HG03280 (cell line): ENCODE results near the gene CPE.
"Not testable (repeated sequence)": the region's sequence is repeated elsewhere in the genome, so short reads cannot be mapped to it uniquely, and the experiment has no call there.

Experiments
- ATAC-seq: cut with Tn5 transposase; IDR thresholded peaks from one replicate; pipeline ENCODE4 v1.9.1; 2021; ENCODE audit warnings: mild to moderate bottlenecking, moderate library complexity; ENCODE audit not compliant: unreplicated experiment

The CPE gene

DNA sequence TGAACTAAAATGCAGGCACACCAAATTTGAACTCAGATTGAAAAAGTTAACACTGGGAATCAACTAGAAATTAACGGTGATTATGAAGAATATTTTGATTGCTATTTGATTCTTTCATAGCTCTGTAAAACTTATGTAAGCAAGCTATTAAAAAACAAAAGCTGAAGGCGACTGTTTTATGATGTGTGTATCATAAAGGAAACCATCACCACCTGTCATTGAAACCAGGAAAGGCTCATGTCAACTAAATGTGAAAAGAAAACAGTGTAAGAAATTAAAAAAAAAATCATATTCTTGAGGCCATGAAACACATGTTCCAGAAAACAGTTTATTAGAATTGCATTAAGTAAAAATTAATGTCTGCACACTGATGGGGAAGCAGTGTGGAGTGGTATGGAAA lies 24.2 kb downstream of the CPE start:
- no peak for ATAC-seq

DNA sequence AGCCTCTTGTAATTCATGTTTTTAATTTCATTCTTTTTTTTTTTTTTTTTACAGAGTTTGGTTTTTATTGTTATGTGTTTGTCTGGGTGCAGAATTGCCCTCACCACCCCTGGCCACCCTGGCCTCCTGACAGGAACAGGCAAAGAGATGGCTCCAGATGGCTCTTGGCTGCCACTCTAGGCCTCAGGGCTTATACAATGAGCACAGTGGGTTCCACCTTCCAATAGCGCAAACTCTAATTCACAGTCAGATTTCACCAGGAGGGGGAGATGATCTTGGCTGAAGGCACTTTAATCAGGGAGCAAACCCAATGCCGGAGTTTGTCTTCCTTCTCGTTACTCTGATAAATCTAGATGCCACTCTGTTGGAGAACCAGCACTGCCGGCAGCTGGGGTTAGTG lies 24.8 kb downstream of the CPE start:
- no peak for ATAC-seq

DNA sequence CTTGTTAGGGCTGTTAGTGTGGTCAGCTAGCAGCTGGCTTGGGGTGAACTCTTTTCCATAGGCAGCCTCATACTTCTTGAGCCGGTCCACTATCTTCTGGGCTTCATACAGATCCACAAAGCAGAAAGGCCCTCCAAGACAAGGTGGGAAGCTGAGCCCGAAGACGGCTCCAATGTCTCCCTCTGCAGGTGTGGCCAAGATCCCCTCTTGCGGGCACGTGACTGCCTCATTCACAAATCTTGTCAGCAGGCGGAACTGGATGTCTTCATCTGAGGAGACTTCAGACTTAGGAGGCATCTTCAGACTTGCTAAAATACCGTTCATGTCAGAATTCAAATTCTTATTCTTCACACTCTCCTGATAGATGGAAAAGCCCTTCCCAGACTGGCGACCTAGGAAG lies 25.3 kb downstream of the CPE start:
- no peak for ATAC-seq

DNA sequence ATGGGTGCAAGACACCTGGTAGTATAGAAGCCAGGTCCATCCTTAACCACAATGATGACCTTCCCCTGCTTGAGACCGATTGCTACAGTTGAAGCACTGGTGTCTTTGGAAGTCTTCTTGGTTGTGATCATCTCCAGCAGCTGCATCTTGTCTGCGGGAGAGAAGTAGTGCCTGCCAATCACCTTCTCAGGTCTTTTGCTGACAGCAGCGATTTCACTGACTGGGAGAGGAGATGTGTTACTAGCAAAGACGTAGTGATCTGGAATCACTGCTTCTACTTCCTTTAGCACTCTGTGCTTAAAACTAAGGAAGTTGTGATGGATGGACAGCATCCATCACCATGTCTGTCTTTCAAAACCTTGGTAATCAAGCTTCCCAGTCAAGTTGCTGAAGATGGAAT lies 25.9 kb downstream of the CPE start:
- ATAC-seq, result no peak

DNA sequence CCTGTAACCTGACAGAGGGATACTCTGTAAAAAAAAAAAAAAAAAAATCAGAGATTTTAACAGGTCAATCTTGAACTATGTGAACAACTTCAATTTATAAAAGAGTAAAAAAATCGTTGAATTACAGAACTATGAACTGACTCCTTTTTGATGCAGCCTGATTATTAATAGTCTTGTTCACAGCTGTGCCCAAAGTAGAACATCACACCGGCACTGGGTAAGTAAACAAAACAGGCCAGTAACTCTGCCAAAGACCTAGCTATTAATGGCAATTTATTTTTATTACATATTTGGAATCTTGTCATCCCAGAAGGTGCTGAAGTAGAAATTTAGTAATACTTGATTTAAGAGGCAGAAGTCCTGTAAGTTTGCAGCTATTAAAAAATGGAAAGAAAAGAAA lies 31.4 kb downstream of the CPE start:
- no peak for ATAC-seq

DNA sequence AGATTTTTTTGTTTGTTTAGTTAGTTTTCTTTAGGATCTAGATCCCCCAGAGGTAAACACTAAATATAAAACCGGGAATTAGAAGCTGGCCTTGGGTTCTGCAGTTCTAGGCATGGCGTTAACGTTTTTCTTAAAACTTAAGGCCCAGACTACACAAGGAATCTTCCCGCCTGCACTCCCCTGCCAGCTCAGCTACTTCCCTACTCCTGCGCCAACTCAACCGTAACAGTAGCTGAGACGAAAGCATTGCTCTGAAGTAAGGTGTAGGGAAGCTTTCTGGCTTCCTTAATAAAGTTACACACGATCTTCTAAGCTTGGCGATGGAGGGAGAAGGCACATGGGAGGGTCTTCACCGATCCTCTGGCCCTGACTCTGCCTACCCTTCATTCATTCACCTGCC lies 37.1 kb downstream of the CPE start:
- no peak for ATAC-seq

DNA sequence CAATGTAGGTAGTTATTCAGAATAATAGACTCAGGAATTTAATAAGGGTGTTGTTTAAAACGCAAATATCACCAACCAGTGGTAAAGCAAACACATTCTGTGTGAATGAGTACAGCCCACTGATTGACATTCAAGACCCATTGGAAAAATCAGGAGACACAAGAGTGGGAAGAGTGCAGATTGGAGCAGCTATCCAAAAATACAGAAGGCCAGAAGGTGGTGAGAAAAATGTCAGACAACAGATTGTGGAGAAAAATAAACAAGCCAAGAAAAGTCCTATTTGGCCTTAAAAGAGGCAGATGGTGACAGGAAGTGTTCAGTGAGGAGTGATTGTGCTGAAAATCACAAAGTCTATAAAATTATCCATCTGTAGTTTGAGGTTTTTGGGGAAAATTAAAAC lies 39.3 kb downstream of the CPE start:
- no peak for ATAC-seq

DNA sequence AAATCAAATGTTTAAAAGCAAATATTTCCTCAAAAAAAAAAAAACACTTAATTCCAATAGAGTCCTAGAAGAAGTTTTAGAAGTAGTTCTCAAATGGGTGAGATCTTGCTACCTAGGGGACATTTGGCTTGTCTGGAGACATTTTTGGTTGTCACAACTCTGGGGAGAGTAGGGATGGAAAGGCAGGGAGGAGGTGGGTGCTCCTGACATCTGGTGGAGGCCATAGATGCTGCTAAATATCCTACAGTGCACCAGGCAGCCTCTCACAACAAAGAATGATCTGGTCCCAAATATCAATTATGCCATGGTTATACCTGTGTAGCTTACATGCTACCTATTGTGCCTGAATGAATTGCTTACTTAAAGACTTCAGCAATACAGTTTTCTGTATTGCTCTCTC lies 46.8 kb downstream of the CPE start:
- no peak for ATAC-seq

DNA sequence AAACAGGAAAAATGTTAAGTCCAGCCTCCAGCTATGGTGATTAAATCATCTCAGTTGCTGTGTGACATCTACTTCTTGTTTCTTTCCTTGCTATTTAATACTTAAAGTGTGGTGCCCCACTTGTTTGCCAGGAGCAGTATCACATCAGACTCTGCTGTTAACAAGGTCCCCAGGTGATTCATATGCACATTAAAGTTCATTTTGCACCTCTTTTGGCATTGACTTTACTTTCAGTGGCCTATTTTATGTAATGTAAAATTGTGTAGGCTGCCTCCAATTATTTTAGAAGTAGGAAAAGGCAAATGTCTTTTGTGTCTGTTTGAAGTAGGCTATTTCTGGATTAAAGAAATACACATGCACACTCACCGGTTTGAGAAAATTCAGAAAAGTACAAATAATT lies 47.5 kb downstream of the CPE start:
- ATAC-seq, result no peak

DNA sequence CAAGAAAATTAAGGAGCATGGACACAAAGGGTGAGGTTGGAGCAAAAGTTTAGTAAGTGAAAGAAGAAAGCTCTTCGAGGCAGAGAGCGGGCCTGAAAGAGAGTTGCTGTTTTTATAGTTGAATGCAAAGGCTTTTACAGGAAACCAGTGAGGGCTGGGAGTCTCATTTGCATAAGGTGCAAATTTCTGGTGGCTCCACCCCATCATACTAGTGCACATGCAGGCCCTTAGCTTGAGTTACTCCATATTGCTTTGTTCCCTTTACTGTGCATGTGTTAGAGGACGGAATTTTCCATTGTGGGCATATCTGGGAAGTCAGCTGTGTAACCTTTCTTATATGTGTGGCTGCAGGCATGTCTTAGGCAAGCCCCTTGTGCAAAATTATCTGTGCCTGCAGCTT lies 48.0 kb downstream of the CPE start:
- no peak for ATAC-seq

DNA sequence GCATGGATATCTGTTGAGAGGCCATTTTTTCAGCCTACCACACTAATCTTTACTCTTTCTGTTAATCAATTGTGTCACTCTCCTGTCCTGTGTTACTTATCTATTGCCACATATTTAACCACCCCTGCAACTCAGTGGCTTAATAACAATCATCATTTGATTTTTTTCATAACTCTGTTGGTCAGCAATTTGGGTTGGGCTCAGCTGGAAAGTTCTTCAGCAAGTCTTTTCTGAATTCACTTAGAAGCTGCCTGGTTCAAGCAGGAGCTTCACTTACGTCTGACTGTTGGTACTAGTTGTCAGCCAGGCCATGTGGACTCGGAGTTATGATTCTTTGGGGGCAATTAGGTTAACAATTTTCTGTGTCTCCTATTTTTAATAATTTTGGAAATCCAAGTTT lies 50.1 kb downstream of the CPE start:
- ATAC-seq, result no peak

DNA sequence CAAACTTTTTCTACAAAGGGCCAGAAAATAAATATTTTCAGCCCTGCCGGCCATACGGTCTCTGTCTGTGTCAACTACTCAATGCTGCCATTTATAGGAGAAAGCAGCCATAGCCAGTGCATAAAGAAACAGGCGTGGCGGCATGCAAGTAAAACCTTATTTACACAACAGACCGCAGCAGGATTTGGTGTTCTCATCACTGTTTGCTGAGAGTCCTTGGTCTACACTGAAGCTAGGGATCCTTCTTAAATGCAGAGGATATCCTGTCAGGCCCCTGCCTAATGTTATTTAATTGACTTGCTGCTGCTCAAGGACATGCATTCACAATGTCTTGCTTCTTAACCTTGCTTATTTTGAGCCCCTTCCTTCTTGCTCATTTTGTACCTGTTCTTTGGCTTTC lies 54.7 kb downstream of the CPE start:
- ATAC-seq, result no peak

DNA sequence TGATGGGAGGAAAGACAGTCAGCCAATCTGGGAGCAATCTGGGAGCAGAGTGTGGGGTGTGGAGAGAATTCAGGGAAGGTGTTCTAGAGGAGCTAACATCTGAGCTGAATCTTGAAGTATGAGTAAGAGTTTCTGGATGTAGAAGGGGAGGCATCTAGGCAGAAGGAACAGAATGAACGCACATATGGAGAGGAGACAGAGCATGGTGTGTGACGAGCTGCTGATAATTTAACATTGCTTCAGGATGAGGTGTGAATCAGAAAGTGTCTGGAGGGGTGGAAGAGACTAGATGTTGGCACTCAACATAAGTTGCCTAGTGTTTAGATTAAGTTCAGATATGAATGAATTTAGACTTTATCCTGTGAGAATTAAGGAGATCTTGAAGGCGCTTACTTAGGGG lies 58.9 kb downstream of the CPE start:
- no peak for ATAC-seq

DNA sequence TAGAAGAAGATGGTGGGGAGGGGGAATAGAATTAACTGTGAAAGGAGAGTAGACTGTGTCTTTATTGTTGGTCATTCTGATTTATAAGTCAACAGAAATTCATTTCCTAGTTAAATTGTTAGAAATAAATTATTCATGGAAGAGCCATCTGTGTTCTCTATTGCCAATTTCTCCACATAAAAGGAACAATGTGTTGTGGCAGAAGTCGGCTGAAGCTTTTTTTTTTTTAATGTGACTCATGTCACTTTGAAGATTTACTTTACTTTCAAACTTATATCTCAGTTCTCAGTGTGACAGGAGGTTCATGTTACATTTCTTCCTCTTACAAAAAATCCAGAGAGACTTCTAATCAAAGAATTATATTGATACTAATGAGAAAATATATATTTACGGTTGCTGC lies 60.5 kb downstream of the CPE start:
- ATAC-seq, result no peak

DNA sequence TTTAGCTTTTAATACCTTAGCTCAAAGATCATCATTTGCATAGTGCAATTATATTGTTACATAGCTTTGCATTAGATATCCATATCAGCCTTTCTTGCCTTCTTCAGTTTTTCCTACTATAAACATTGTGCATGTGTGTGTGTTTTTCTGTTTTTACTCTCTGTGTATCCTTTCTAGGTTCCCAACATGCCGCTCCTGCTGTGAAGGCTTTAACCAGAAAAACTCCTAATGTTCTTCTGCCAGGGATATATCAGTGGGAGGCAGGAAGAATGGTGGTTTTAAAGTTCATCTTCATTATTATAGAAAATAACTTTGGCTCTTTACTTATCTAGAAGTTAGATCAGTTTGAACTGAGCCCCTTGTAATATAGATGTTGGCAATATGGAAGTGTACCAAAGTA lies 61.2 kb downstream of the CPE start:
- no peak for ATAC-seq

DNA sequence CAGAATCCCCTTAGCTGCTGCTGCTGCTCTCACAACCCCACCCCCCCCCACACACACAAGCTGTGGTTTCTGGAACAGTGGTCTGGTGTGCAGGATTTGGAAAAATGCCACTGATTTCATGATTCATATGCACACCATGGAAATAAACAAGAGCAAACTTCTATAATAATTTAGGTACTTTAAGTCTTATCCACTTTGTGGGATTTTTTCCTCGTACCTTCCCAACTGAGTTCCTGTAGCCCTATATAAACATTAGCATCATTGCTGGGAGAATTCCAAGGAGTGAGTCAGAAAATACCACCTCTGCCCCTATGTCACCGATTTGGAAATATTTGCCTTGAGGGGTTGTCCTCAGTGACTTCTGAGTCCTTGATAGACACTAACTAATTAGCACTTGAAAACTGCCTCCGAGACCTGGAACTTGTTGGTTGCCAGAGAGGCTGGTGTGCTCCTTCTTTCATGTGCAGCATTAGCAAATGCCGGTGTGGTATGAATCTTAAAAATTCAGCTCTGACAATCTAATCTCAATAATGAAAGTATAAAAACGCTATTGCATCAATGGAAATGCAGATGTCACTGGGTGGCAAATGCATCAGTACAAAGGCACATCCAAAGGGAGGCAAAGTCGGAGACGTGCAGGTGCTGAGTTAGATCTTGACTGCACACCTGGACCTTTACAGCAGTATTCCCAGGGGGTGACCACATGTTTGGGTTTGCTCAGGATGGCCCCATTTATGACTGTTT lies 61.8 kb downstream of the CPE start:
- ATAC-seq, result no peak

DNA sequence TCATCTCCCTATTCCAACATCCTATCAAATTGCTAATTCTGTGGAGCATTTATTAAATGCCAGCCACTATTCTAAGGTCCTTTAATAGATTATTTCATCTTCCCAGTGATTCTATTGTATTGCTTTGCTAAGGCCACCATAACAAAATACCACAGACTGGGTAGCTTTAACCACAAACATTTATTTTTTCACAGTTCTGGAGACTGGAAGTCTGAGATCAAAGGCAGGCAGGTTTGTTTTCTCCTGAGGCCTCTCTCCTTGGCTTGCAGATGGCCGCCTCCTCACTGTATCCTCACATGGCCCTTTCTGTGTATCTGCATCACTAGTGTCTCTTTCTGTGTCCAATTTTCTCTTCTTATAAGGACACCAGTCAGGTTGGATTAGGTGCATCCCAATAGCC lies 64.5 kb downstream of the CPE start:
- ATAC-seq, result no peak

DNA sequence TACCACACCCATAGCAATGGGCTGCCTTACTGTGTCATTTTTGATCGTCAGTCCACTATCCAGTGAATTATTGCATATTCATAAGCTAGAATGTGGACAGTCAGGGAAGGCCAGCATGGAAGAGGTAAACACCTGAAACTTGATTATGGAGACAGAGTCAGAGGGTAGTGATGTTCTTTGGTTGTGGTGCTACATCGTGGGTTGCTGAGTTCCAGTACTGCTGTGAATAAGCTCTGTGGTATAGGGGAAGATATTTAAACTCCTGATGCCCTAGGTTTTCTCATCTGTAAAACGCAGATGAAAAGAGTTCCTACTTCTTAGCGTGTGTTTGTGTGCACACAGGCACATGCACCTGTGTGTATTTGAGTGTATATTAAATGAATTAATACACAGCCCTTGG lies 69.9 kb downstream of the CPE start:
- ATAC-seq, result no peak

DNA sequence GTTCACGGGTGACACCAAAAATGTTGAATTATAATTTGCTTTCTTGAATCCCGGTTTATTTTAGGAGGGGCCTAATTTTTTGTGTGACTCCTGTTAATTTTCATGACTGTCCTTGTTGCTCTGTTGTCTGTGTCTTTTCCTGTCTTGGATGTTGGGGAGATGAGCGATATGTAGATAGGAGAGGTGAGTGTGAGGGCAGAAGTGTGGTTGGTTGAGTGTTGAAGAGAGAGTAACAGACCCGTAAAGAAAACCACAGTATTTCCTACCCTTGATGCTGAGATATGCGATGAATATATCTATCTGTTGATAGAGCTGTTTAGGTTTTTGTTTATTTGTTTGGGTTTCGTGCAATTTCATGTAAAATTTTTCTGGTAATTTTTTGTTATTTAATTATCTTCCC lies 70.5 kb downstream of the CPE start:
- no peak for ATAC-seq

DNA sequence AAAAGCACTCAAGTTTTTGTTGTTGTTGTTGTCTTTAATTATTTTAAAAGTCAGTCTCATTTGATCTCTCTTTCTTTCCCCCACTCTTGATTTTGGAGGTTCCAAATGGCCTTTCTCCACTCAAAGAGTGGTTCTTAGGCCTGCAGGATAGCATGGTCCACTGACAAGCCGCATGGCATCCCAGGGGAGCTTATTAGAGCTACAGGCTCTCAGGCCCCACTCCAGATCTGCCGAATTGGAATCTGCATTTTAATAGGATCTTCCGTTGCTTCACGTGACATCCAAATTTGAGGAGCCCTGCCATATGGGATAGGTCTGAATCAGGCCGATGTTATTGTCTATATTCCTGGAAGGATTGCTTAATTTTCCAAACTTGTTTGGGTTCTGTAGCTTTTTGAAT lies 72.1 kb downstream of the CPE start:
- ATAC-seq, result no peak

DNA sequence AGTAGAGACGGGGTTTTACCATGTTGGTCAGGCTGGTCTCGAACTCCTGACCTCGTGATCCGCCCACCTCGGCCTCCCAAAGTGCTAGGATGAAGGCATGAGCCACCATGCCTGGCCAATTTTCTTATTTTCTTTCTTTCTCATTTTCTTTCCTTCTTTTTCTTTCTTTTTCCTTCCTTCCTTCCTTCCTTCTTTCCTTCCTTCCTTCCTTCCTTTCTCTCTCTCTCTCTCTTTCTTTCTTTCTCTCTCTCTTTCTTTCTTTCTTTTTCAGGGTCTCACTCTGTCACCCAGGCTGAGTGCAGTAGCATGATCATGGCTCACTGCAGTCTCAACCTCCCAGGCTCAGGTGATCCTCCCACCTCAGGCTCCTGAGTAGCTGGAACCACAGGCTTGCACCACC lies 74.3 kb downstream of the CPE start:
- ATAC-seq, result not testable (repeated sequence)

DNA sequence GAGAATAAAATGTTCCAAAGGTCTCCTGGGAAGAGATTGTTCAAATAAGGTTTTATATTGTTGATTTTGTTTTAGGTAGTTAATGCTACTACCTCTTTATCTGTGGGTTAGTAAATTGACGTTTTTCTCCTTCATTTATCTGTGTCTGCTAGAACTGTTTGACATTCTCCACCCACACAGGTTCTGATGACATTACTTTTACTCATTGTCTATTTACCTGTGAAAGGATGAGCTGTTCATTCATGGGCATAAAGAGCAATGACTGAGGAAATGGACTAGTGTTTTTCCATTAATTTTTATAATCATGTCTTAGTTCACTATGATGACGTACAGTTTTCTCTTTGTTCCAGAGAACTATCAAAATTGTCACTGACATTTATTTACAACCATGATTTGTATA lies 75.6 kb downstream of the CPE start:
- no peak for ATAC-seq

DNA sequence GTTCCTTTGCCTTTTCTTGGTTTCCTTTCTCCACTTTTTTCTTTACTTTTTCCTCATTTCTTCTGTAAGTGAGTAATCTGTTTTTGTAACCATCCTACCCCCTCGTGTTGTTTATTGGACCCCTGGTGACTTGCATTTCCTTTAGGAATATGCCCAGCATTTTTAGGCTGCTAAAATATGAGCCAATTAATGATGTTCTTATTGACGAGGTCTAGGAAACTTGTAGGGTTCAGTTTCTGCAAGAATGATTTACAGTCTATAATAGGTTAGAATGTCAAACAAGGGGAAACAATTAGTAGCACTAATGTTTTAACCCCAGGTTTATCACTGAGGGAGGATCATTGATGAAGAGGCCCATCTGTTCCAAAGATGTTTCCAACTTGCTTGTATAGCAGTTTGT lies 79.0 kb downstream of the CPE start:
- no peak for ATAC-seq

DNA sequence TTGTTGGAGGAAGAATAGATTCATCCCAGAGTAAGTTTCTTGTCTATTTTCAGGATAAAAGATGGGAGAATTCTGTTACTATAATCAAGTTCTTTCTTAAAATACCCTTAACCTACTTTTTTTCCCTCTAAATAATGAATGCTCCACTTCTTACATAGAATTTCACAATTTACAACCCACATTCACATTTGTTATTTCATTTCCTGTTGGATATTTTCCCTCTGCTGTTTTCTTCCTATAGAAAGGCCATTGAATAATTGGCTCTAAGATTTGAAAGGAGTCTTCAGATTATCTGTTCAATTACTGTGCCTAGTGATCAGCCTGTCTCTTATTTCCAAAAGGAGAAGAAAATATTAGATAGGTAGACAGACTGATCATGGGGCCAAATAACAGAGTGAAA lies 79.7 kb downstream of the CPE start:
- ATAC-seq, result no peak
